ENCODE measurements around the gene RAPGEF3.

The RAPGEF3 gene

DNA sequence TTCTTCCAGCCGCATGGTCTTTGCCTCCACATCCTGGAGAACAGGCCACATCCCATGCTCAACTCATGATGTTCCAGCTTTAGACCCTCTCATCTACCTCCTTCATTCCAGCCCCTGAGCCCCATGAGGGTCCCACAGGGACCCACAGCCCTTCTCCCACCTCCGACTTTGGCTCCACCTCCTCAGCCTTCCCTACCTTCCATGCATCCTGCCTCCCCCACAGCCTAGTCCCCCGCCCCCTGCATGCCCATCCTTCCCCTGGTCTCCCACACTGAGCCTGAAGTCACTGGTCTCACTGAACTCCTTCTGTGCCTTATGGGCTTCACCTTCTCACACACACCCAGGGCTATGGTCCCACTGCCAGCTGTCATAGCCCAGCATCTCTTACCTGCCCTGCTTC lies 9.8 kb downstream of the RAPGEF3 start:
- DNase-seq, result no peak
- intact Hi-C loops (cut with DNase I), result no loop called here

DNA sequence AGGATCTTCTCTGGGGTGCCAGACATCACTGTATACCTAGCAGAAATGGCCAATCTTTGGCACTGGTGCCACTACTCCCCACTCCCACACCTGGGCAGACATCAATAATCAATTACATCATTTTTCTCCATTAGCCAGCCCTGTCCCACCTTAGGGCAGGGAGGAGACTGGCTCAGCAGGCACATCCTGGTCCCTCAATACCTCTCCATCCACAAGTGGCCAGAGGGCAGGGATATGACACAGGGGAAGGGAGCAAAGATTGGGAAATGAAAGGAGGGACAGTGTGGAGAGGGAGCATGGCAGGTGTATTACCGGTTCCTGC lies 10.2 kb downstream of the RAPGEF3 start:
- intact Hi-C loops (cut with DNase I), result no loop called here
- no peak for DNase-seq

DNA sequence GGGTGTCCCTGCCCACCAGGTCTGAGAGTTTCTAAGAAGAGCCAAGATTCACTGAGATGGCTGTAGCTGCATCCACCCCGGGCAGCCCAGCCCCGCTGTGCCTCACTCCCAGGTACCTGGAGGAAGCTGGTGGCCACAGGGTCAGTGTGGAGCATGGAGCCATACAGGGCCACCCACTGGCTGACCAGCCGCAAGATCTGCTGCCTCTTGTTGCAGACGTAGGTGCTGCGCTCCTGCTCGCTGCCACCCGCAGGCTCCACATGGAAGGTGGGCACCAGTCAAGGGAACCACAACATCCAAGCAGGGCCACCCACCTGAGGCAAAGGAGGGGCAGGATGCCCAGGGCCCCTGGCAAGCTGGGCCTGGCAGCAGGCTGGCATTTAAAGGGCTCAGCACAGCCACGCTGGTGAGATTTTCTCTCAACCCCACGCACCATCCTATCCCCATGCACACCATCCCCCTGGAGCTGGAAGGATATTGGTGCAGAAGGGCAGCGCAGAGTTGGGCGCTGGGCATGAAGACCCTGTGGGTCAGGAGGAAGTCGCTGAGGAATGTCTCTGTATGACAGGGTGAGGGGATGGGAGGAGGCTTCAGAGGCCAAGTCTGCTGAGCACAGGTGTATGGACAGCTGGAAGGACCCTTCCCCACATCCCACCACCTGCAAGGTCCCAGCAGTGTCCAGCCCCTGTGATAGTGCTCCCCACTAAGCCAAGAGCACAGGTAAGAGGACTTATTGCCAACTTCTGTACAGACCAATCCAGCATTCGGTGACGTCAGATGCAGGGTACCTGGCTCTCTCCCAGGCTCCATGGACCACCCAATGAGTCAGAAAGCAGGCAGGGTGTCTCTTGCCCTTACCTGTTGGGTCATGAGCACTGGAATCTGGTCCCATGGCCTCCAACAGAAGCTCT lies 10.8 kb downstream of the RAPGEF3 start:
- DNase-seq, result no peak
- intact Hi-C loops (cut with DNase I), result no loop called here

DNA sequence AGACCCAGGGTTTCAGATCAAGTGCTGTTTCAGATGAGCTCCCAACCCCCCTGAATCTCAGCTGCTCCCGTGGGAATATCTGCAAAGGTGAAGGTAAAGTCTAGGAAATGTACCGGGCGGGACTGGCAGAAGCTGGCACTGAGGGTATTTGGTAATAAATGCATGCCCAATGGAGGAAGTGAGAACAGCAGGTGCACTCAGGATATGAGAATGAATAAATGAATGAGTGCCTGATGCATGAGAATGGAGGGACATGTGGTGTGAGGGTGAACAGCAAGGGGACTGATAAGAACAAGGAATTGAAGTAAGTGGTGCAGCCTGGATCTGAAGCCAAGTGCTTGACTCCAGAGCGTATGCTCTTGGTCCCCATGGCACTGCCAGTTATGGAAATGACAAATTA lies 11.6 kb downstream of the RAPGEF3 start:
- intact Hi-C loops (cut with DNase I), result no loop called here
- DNase-seq, result no peak

DNA sequence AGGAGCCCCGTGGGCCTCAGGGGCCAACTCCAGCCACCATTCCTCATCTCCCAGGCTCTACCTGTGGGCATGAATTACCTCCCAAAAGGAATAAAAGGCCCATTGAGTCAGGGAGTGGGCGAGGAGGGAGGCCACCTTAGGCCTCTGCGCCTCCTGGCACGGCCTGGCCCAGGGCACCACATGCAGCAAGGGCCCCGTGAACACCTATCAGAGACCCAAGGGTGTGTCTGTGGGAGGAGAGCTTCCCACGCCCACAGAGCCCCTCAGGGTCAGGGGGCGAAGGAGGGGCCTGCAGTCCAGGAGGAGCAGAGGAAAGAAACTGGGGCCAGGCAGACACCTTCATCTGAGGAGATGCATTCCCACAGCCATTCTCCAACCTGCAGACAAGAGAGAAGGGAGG lies 12.2 kb downstream of the RAPGEF3 start:
- intact Hi-C loops (cut with DNase I), result no loop called here
- no peak for DNase-seq

DNA sequence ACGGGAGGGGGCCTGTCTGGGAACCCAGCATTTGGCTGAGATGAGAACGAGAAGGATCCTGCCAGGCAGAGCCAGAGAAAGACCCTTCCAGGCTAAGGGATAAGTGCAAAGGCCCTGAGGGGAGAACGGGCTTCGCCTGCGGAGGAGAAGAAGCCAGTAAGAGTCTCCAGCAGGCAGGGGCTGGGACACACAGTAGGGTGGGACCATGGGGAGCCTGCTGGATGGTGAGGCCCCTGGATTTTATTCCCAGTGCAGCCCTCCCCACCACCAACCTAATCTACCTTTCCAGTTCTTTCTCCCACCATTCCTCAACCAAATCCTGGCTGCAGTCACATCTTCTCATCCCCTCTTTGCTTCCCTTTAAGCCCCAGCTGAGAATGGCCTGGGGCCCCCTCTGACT lies 12.6 kb downstream of the RAPGEF3 start:
- DNase-seq, result no peak
- intact Hi-C loops (cut with DNase I), result no loop called here

DNA sequence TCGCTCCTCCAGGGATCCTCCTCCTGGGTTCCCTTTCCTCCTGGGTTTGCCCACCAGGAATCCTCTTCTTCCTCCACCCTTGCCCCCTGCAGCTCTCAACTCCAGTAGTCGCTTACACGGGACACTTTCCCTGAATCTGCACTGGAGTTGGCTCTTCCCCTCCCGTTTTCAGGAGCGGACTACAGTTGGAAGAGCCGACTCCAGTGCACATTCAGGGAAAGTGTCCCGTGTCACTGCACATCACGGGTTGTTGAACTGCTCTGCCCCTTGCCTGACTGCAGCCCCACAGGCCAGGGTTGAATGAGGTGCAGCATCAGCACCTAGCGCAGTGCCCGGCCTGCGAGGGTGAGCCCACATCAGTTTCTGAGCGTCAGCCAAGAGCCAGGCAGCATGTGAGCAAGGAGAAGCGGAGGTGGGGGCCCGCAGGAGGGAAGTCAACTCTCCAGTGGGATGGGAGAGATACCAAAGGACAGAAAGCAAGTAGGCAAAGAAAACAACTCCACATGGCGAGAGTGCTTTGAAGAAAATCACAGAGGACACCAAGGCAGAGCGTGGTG lies 13.1 kb downstream of the RAPGEF3 start:
- DNase-seq, result no peak
- intact Hi-C loops (cut with DNase I), result no loop called here

DNA sequence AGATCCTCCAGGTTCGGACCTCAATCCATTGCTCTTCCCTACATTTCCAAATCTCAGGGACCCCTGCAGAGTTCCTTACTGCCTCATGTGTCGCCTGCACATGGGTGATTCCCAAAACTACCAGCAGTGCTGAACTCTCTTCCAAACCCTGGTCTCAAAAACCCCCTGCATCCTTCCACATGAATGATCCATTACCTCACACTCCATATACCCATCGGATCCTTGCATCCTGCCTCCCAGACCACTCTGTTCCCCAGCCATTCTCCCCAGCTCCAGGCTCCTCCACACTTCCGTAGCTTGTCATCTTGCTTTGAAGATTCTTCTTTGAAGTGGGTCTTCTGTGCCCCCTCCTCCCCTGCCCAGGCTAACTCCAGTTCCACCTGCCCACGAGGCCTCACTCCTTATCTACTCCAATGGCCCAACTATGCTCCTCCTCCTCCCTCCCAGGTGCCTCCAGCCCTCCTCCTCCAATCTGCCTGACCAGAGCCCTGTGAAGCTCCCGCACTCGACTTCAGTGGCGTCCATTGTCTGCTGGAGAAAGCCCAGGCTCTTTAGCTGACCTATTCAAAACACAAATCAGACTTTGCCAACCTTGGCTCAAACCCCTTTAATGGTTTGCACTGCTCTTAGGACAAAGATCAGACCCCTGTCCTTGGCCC lies 13.8 kb downstream of the RAPGEF3 start:
- no peak for DNase-seq
- intact Hi-C loops (cut with DNase I), result no loop called here

DNA sequence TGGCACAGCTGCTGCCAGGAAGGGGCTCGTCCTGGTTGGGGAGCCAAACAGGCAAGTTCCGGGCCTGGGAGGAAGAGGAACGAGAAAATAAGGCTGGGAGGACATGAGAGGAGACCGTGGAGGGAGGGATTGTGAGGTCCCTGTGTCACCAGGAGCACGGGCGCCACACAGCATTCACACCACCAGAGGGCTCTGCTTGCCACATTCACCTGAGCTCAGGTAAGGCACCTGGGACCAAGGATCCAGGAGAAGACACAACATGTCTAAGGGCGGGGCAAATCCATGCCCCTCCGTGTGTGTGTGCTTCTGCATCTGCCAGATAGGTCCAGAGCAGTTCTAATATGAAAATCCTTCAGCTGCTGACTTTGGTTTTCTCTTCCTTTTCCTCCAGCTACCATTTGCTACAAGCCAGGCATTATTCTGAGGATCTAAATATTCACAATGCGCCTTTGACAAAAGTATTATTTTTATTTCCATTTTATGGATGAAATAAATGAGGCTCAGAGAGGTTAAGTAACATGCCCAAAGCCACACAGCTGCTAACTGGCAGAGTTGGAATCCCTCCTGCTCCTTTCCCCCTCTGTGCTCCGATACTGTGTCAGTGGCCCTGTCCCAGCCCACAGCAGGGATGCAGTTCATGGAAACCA lies 14.6 kb downstream of the RAPGEF3 start:
- intact Hi-C loops (cut with DNase I), result no loop called here
- peak in 22 of 42 donors; percentile 27 to 69 (median 50) for DNase-seq

DNA sequence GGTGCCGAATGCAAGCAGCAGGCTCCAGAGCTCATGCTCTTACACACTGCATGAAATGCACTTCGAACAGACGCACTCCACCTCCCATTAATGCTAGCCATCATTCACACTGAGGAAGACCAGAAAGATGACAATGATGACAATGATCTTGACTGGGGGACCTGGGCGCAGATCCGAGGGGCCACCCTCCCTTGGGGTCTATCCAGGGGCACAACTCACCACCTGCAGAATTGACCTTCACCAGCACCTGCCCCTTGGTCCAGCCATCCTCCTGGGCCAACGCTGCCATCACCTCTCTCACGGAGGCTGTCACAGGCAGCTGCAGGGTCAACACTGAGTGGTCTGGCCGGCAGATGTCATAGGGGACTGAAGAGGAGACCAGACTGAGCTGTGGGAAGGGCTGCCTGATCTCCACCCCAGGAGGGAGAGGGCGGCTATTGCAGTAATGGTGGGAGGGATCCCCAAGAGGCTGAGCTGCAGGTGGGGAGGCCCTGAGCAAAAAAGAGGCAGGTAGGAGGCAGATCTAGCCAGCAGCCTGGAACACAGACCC lies 15.3 kb downstream of the RAPGEF3 start:
- no peak for DNase-seq

DNA sequence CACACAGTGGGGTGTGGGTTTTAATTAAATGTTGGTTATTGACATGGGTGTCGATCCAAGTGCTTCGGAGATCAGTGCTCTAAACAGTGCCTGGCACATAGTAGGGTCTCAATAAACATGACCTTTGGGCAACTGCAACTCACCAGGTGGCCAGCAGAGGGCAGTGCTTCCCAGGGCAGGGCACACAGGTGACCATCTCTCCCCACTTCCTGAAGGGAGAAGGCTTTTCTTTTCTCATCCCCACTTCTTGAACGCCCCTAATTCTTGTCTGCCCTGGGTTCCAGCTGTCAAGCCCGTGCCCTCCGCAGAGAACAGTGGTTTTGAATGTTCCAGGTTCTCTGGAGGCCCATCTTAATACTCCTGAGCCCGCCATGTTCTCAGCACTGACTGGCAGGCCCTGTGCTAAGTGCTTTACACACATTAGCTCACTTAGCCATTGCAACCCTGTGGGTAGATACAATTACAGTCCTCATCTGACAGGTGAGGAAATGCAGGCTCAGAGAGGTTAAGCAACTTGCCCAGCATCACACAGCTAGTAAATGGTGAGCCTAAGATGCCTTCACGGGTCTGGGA lies 16.3 kb downstream of the RAPGEF3 start:
- intact Hi-C loops (cut with DNase I), result no loop called here
- peak in 27 of 42 donors; percentile 35 to 81 (median 53) for DNase-seq

More for the DNA sequence above, 15.3 kb downstream of the RAPGEF3 start:
- intact Hi-C loops (cut with DNase I), result no loop called here

DNA sequence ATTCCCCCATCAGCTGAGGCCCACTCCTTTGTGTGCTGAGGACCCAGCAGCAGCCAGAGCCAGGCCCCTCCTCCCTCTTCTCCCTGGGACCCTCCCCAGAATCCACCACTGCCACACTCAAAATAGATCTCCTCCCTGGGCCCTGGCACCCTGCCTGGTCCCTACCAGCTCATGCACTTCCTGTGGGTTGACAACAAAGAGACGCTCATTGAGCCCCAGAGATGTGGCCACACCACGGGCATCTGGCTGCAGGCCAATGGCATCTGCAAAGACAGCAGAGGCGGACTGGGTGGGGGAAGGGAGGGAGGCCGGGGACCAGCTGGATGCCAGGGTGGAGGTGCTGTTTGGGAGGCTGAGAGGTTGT lies 17.4 kb downstream of the RAPGEF3 start:
- peak; percentile 90 to 99 (median 97) for DNase-seq

DNA sequence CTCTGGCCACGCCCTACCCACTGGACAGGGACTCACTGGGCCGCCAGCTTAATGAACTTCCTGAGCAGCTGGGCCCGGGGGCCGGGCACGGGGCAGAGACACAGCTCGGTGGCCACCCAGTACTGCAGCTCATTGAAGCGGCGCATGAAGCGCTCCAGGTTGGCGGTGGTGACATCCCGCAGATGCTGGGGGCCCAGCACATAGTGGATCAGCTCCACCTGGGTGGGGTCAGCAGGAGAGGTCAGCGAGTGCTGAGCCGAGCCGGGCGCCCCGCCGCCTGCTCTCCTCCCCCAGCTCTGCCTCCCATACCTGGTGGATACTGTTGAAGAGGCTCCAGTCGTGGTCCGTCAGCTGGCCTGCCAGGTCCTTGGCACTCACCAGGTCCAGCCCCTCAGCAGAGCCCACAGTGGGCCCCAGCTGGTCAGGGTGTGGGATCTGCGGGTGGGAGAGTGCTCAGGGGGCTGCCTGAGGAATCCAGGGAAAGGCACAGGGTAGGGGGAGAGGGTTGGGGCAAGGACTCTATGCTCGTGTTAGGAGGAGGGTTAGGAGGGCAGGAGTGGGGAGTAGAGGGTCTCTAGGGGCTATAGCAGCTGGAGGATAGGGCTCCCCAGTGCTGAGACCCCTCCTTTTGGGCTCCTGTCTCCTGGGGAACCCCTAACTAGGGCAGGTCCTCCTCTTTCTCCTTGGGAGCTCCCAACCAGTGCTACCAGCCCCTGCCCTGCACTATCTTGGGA lies 17.9 kb downstream of the RAPGEF3 start:
- intact Hi-C loops (cut with DNase I), result no loop called here
- DNase-seq, result peak in 5 of 42 donors; percentile 34 to 66 (median 51)

More for the DNA sequence above, 17.4 kb downstream of the RAPGEF3 start:
- intact Hi-C loops (cut with DNase I), result no loop called here

DNA sequence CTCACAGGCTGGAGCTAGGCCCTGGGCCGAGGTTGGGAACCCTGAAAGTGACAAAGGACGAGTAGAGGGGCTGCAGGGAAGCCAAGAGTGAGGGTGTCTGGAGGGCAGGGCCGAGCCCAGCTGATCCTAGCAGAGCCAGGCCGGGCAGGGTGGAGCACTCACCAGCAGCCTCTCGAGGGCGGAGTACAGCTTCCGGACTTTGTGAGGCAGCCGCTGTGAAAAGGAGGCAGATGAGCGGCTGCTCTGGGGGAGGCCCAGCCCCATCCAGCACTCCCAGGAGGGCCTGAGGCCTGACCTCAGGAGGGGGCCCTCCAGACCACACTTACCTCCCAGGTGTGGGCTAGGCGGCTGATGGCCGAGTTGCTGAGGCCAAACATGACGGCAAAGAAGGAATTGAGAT lies 18.7 kb downstream of the RAPGEF3 start:
- intact Hi-C loops (cut with DNase I), result no loop called here

DNA sequence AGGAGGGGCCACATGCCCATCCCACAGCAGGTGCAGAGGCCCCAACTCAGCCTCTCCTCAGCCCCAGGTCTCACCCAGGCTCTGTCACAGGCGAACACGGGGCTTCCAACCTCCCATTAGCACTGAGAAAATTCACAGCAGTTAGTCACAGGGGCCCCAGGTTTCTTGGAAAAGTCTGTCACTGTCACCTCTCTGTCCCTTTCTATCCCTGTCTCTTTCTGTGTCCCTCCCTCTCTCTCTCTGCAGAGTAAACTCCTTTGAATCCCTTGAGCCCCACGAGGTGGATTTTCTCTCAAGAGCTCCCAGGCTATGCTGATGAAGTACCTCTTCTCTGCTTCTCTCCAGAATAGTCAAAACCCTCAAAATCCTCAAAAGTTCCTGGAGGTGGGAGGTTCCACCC lies 19.4 kb downstream of the RAPGEF3 start:
- intact Hi-C loops (cut with DNase I), result no loop called here
- no peak for DNase-seq

More for the DNA sequence above, 18.7 kb downstream of the RAPGEF3 start:
- DNase-seq, result no peak

DNA sequence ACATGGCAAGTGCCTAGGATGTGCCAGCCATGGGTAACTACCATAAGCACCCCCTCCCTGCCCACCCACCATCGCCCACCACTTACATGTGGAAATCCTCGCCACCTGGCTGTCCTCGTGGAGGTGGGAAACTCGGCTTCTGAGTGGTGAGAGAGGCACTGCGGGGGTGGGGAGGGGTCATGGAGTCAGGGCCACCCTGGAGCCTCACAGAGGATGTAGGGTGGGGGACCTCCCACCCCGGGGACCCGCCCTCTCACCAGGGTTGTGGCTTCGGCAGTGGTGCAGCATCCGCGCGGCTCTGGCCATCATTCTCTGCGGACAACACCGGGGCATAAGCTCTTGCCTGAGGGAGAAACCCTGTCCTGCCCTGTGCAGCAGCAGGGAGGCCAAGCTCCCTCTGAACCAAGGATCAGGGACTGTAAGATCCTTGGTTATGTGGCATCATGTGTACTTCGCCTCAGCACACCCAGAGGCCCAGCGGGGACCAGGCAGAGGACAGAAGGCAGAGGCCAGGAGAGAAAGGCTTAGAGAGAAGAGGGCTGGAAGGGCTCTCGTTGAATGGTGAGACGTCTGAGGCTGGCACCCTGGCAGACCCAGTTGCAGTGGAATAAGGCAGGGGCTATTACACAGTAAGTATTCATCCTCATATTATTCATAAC lies 20.6 kb downstream of the RAPGEF3 start:
- no peak for DNase-seq
- intact Hi-C loops (cut with DNase I), result no loop called here

DNA sequence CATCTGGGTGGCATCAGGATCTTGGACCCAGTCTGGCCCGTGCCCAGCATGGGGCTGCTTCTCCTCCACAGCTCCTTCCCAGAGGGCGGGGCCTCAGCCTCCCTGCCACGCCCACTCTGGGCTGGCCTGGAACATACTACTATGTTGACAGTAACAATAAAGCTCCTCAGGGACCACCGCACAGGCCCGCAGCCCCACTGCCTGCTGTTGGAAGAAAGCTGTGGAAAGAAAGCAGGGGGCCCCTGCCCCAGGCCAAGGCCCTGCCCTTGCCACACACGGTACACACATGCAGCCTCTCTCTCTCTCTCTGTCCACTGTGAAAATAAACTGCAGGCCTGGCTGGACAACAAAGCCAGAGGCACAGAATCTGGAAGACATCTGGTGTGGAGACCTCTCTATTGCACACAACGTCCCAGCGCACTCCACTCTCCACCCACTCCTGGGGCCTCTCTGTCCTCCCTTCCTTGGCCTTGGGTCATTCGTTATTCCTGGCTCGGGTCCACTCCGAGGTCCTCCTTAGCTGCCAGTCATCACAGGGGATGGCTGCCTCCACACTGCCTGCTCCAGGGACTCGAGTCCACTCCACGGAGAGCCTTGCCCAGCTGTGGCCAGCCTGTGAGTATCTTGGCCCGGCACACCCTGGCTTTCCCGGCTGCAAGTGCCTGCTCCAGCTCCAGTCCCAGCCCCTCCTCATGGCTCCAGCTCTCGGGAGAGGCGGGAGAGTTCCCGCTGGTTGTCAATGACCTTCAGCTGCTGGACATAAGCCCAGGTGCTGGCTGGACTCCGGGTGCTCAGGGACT lies 21.6 kb downstream of the RAPGEF3 start:
- intact Hi-C loops (cut with DNase I), result no loop called here
- DNase-seq, result peak; percentile 62 to 96 (median 84)

All from head of caudate nucleus (tissue), 42 donors.